ENCODE measurements around the gene CDC42SE2.

Gene CDC42SE2

DNA sequence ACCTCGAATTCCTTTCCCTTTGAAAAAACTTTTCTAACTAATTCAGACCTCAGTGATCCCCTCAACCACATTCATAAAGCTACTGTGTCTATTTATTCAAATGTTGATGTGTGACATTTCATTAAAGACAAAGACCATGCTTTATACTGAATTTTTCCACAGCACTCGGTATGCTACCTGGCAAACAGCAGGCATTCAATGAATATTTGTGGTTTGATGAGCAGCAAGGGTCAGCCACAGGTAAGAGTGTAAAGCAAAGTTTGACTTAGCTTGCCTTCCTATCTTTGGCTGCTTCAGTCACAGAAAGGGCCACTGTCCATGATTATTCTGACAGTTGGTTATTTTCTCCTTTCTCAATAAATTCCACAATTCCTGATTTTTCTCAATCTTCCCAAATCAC lies 5.1 kb upstream of the CDC42SE2 start:
- no peaks in the 10 kb centered on the region for H3F3A ChIP-seq (ENCODE audit: low read depth)

DNA sequence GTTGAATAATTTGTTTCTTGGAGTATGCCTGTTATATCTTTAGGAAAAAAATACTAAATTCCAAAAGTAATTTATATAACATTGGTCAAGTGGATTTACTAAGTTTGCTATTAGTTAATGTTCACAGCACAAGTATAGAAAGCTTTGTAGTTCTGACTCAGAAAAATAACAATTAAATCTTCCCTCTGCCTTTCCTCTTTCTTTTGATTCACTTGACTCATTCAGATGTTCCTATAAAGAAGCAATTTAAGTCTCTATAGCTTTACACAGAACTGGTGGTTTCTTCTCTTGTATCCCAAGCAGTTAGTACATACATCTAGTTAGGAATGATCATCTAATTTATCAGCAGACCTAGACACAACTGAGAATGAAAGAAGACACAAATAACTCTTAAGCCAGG lies 4.5 kb upstream of the CDC42SE2 start:
- H3F3A ChIP-seq (ENCODE audit: low read depth) = no peaks in the 10 kb centered on the region
- no peaks in the 10 kb centered on the region for H3K9me2 ChIP-seq (replicated peaks; ENCODE audit: low read depth, low read length)
- H3K4me1 ChIP-seq (ENCODE audit: insufficient read depth, low read length, poor library complexity, severe bottlenecking) = peaks cover 53% of the 10 kb centered on the region
- no peak overlapping the region for H3K4me3 ChIP-seq (ENCODE audit: low read length, poor library complexity, severe bottlenecking)
- H3K4me2 ChIP-seq (ENCODE audit: low read depth, low read length, poor library complexity, severe bottlenecking) = no peak overlapping the region
- H3K79me2 ChIP-seq (ENCODE audit: insufficient read depth, low read length) = peaks cover 36% of the 10 kb centered on the region
- no peaks in the 10 kb centered on the region for H3K9me3 ChIP-seq (ENCODE audit: insufficient read depth, low read depth, low read length)
- no peaks in the 10 kb centered on the region for H4K20me1 ChIP-seq (ENCODE audit: insufficient read depth, low read length, poor library complexity, severe bottlenecking)
- H2AFZ ChIP-seq (ENCODE audit: low read length) = no peak overlapping the region
- no peak for TF ChIP-seq EZH2phosphoT487 (IDR thresholded peaks at IDR 0.05; ENCODE audit: borderline replicate concordance)
- H3K9ac ChIP-seq (ENCODE audit: low read depth, low read length, poor library complexity, severe bottlenecking) = no peak overlapping the region
- no peaks in the 10 kb centered on the region for H3K27me3 ChIP-seq (ENCODE audit: insufficient read depth, low read length, poor library complexity, severe bottlenecking)
- H3K36me3 ChIP-seq (ENCODE audit: insufficient read depth, low read length) = no peaks in the 10 kb centered on the region

More for the DNA sequence above, 5.1 kb upstream of the CDC42SE2 start:
- no peaks in the 10 kb centered on the region for H3K27me3 ChIP-seq (ENCODE audit: insufficient read depth, low read length, poor library complexity, severe bottlenecking)
- no peak overlapping the region for H2AFZ ChIP-seq (ENCODE audit: low read length)
- H3K4me2 ChIP-seq (ENCODE audit: low read depth, low read length, poor library complexity, severe bottlenecking) = no peak overlapping the region
- peaks cover 55% of the 10 kb centered on the region for H3K4me1 ChIP-seq (ENCODE audit: insufficient read depth, low read length, poor library complexity, severe bottlenecking)
- H3K4me3 ChIP-seq (ENCODE audit: low read length, poor library complexity, severe bottlenecking) = no peak overlapping the region
- no peaks in the 10 kb centered on the region for H4K20me1 ChIP-seq (ENCODE audit: insufficient read depth, low read length, poor library complexity, severe bottlenecking)
- H3K9me2 ChIP-seq (replicated peaks; ENCODE audit: low read depth, low read length) = no peaks in the 10 kb centered on the region
- no peaks in the 10 kb centered on the region for H3K9me3 ChIP-seq (ENCODE audit: insufficient read depth, low read depth, low read length)
- H3K79me2 ChIP-seq (ENCODE audit: insufficient read depth, low read length) = peaks cover 39% of the 10 kb centered on the region
- TF ChIP-seq EZH2phosphoT487 (IDR thresholded peaks at IDR 0.05; ENCODE audit: borderline replicate concordance) = no peak
- TF ChIP-seq, protein P1, sequence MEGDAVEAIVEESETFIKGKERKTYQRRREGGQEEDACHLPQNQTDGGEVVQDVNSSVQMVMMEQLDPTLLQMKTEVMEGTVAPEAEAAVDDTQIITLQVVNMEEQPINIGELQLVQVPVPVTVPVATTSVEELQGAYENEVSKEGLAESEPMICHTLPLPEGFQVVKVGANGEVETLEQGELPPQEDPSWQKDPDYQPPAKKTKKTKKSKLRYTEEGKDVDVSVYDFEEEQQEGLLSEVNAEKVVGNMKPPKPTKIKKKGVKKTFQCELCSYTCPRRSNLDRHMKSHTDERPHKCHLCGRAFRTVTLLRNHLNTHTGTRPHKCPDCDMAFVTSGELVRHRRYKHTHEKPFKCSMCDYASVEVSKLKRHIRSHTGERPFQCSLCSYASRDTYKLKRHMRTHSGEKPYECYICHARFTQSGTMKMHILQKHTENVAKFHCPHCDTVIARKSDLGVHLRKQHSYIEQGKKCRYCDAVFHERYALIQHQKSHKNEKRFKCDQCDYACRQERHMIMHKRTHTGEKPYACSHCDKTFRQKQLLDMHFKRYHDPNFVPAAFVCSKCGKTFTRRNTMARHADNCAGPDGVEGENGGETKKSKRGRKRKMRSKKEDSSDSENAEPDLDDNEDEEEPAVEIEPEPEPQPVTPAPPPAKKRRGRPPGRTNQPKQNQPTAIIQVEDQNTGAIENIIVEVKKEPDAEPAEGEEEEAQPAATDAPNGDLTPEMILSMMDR (conservative IDR thresholded peaks at IDR 0.05; ENCODE audit: low read length) = no peak
- no peaks in the 10 kb centered on the region for H3K36me3 ChIP-seq (ENCODE audit: insufficient read depth, low read length)
- H3K9ac ChIP-seq (ENCODE audit: low read depth, low read length, poor library complexity, severe bottlenecking) = no peak overlapping the region

DNA sequence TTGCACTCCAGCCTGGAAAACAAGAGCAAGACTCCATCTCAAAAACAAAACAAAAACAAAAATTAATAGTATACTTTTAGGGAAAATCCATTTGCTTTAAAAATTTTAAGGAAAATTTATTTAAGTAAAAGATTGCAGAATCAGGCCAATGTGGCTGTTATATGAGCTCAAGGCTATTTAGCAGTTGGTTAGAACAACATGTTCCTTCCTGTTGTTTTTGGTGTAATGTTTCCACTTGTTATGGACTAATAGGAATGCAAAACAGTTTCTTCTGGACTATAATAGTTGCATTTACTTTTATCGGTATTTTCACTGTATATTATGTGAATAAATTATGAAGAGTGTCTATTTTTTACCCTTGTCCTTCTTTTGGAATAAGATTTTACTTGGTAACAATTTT lies 3.0 kb upstream of the CDC42SE2 start:
- Histone ChIP-seq H3K4me3 (ENCODE audit: low read length, poor library complexity, severe bottlenecking) (no peak overlapping the region), H3F3A (ENCODE audit: low read depth) (no peaks in the 10 kb centered on the region), H3K9me3 (ENCODE audit: insufficient read depth, low read depth, low read length) (no peaks in the 10 kb centered on the region), H3K4me2 (ENCODE audit: low read depth, low read length, poor library complexity, severe bottlenecking) (no peak overlapping the region), H3K9me2 (replicated peaks; ENCODE audit: low read depth, low read length) (no peaks in the 10 kb centered on the region), H3K27me3 (ENCODE audit: insufficient read depth, low read length, poor library complexity, severe bottlenecking) (no peaks in the 10 kb centered on the region), H3K36me3 (ENCODE audit: insufficient read depth, low read length) (no peaks in the 10 kb centered on the region), H3K4me1 (ENCODE audit: insufficient read depth, low read length, poor library complexity, severe bottlenecking) (peaks cover 50% of the 10 kb centered on the region), H3K9ac (ENCODE audit: low read depth, low read length, poor library complexity, severe bottlenecking) (no peak overlapping the region), H3K79me2 (ENCODE audit: insufficient read depth, low read length) (peaks cover 46% of the 10 kb centered on the region), H2AFZ (ENCODE audit: low read length) (no peak overlapping the region), H4K20me1 (ENCODE audit: insufficient read depth, low read length, poor library complexity, severe bottlenecking) (peaks cover 4% of the 10 kb centered on the region)
- TF ChIP-seq EZH2phosphoT487 (IDR thresholded peaks at IDR 0.05; ENCODE audit: borderline replicate concordance) = no peak
- TF ChIP-seq, protein P1 (conservative IDR thresholded peaks at IDR 0.05; ENCODE audit: low read length) = no peak

DNA sequence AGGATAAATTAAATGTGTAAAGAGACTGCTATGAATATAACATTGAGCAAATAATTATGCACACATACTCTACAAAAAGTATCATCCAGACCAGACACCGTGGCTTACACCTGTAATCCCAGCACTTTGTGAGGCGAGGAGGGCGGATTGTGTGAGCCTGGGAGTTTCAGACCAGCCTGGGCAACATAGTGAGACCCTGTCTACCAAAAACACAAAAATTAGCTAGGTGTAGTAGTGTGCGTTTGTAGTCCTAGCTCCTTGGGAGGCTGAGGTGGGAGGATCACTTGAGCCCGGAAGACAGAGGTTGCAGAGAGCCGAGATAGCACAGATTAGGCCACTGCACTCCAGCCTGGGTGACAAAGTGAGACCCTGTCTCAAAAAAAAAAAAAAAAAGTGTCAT lies 2.4 kb upstream of the CDC42SE2 start:
- H3K9ac ChIP-seq (ENCODE audit: low read depth, low read length, poor library complexity, severe bottlenecking) = no peak overlapping the region
- peaks cover 46% of the 10 kb centered on the region for H3K4me1 ChIP-seq (ENCODE audit: insufficient read depth, low read length, poor library complexity, severe bottlenecking)
- peaks cover 47% of the 10 kb centered on the region for H3K79me2 ChIP-seq (ENCODE audit: insufficient read depth, low read length)
- H4K20me1 ChIP-seq (ENCODE audit: insufficient read depth, low read length, poor library complexity, severe bottlenecking) = peaks cover 9% of the 10 kb centered on the region
- no peak overlapping the region for H2AFZ ChIP-seq (ENCODE audit: low read length)
- no peaks in the 10 kb centered on the region for H3K27me3 ChIP-seq (ENCODE audit: insufficient read depth, low read length, poor library complexity, severe bottlenecking)
- H3K9me3 ChIP-seq (ENCODE audit: insufficient read depth, low read depth, low read length) = no peaks in the 10 kb centered on the region
- no peak overlapping the region for H3K4me2 ChIP-seq (ENCODE audit: low read depth, low read length, poor library complexity, severe bottlenecking)
- TF ChIP-seq, protein P1 (conservative IDR thresholded peaks at IDR 0.05; ENCODE audit: low read length) = no peak
- TF ChIP-seq EZH2phosphoT487 (IDR thresholded peaks at IDR 0.05; ENCODE audit: borderline replicate concordance) = no peak
- H3K4me3 ChIP-seq (ENCODE audit: low read length, poor library complexity, severe bottlenecking) = no peak overlapping the region
- H3K9me2 ChIP-seq (replicated peaks; ENCODE audit: low read depth, low read length) = no peaks in the 10 kb centered on the region
- no peaks in the 10 kb centered on the region for H3K36me3 ChIP-seq (ENCODE audit: insufficient read depth, low read length)
- no peaks in the 10 kb centered on the region for H3F3A ChIP-seq (ENCODE audit: low read depth)

Measured in Loucy (cell line).